SK-N-SH (cell line): Measurements from ENCODE around the gene IL15RA. TPM values are rescaled to one million over a fixed set of nuclear protein-coding genes. Genes with fewer than 3 reads are reported as not detected.

Source experiments
- CTCF ChIA-PET: fragments of 300-600, 350-600 bp; formaldehyde crosslinking; extraction: SDS; loops from one replicate; lab custom pipeline; 2021; lab: Yijun Ruan, JAX
- POLR2A ChIA-PET: fragments of 350-600 bp; sonication (Branson Sonifier 250); formaldehyde crosslinking; extraction: SDS; loops from one replicate; lab custom pipeline; 2020; ENCODE audit warnings: antibody characterized with exemption, inconsistent platforms; lab: Yijun Ruan, JAX
- DNase-seq: peaks from one replicate; pipeline ENCODE4 v3.0.0; 2012
- H2AFZ ChIP-seq: fragments of 200-600 bp; sonication (generic); 2 replicates; pipeline ENCODE4 v1.8.1; 2016; ENCODE audit warnings: antibody characterized with exemption, mild to moderate bottlenecking, low read depth
- H3F3A ChIP-seq: fragments of 200-600 bp; sonication (generic); replicated peaks from 2 replicates; pipeline ENCODE3; 2016; ENCODE audit warnings: antibody characterized with exemption, mild to moderate bottlenecking; ENCODE audit not compliant: insufficient read depth
- H3K27ac ChIP-seq, 2 experiments: fragments of 200-500 bp in 1 of 2; fragments of 200-600 bp in 1 of 2; sonication (Bioruptor generic) in 1 of 2; sonication (generic), shearing (Covaris generic) in 1 of 2; 2 replicates each; pipeline versions ENCODE4 v1.5.1 to v1.6.1; 2014 to 2016; ENCODE audit warnings: low read depth in 2 of 2, inconsistent platforms in 1 of 2, low read length in 1 of 2, mild to moderate bottlenecking in 1 of 2, mixed read lengths in 1 of 2
- H3K27me3 ChIP-seq: fragments of 200-600 bp; sonication (generic), shearing (Covaris generic); 2 replicates; pipeline ENCODE4 v1.6.1; 2016; ENCODE audit warnings: mixed run types; ENCODE audit not compliant: insufficient read depth
- H3K36me3 ChIP-seq, 2 experiments: fragments of 200-500 bp in 1 of 2; fragments of 200-600 bp in 1 of 2; sonication (Bioruptor generic) in 1 of 2; sonication (generic) in 1 of 2; replicated peaks in 1 of 2; 2 replicates each; pipeline versions ENCODE3 to v1.5.1; 2014 to 2016; ENCODE audit warnings: low read length in 1 of 2, mild to moderate bottlenecking in 1 of 2; ENCODE audit not compliant: insufficient read depth in 2 of 2, control insufficient read depth in 1 of 2
- H3K4me1 ChIP-seq, 2 experiments: fragments of 200-500 bp in 1 of 2; fragments of 200-600 bp in 1 of 2; sonication (Bioruptor generic) in 1 of 2; sonication (generic), shearing (Covaris generic) in 1 of 2; 2 replicates each; pipeline versions ENCODE4 v1.5.1 to v1.6.1; 2014 to 2016; ENCODE audit warnings: low read depth in 1 of 2, low read length in 1 of 2, mixed run types in 1 of 2; ENCODE audit not compliant: insufficient read depth in 2 of 2, control insufficient read depth in 1 of 2
- H3K4me2 ChIP-seq: fragments of 200-600 bp; sonication (generic), shearing (Covaris generic); 2 replicates; pipeline ENCODE4 v1.6.1; 2017; ENCODE audit warnings: mixed run types
- H3K4me3 ChIP-seq, 2 experiments: fragments of 200-500 bp in 1 of 2; fragments of 200-600 bp in 1 of 2; sonication (Bioruptor generic) in 1 of 2; sonication (generic), shearing (Covaris generic) in 1 of 2; 2 replicates each; pipeline versions ENCODE4 v1.5.1 to v1.8.1; 2014 to 2016; ENCODE audit warnings: low read depth in 2 of 2, inconsistent platforms in 1 of 2, low read length in 1 of 2, mild to moderate bottlenecking in 1 of 2, mixed read lengths in 1 of 2, moderate library complexity in 1 of 2
- H3K79me2 ChIP-seq: fragments of 200-600 bp; sonication (generic); 2 replicates; pipeline ENCODE4 v1.8.1; 2017; ENCODE audit warnings: mild to moderate bottlenecking; ENCODE audit not compliant: insufficient read depth
- H3K9ac ChIP-seq: fragments of 200-600 bp; sonication (generic); 2 replicates; pipeline ENCODE4 v1.6.1; 2017; ENCODE audit warnings: mixed run types
- H3K9me2 ChIP-seq: fragments of 200-600 bp; sonication (generic); 2 replicates; pipeline ENCODE4 v1.6.1; 2017; ENCODE audit warnings: mixed run types
- H3K9me3 ChIP-seq: fragments of 200-600 bp; sonication (generic); 2 replicates; pipeline ENCODE4 v1.6.1; 2017; ENCODE audit warnings: mixed run types, mild to moderate bottlenecking, moderate library complexity
- H4K20me1 ChIP-seq: fragments of 200-600 bp; sonication (generic); 2 replicates; pipeline ENCODE4 v1.6.1; 2017; ENCODE audit warnings: mild to moderate bottlenecking, mixed run types; ENCODE audit not compliant: insufficient read depth
- CHD2 ChIP-seq: fragments of 150-350 bp; IDR thresholded peaks from 2 replicates; pipeline ENCODE4 v1.6.1; 2018; ENCODE audit warnings: low read length; ENCODE audit not compliant: partially characterized antibody
- ELF1 ChIP-seq: IDR thresholded peaks from 2 replicates; pipeline ENCODE4 v1.4.0; 2012
- EP300 ChIP-seq, 2 experiments: IDR thresholded peaks; 2 replicates each; pipeline versions ENCODE4 v1.4.0 to v1.6.1; 2012; ENCODE audit warnings: borderline replicate concordance in 1 of 2, low read depth in 1 of 2, low read length in 1 of 2
- JUND ChIP-seq: IDR thresholded peaks from 2 replicates; pipeline ENCODE4 v1.4.0; 2012
- MEF2A ChIP-seq: IDR thresholded peaks from 2 replicates; pipeline ENCODE4 v1.4.0; 2012; ENCODE audit warnings: low read depth, borderline replicate concordance
- NRF1 ChIP-seq: IDR thresholded peaks from 2 replicates; pipeline ENCODE4 v1.6.1; 2012; ENCODE audit warnings: low read depth, mild to moderate bottlenecking, low read length
- POLR2AphosphoS5 ChIP-seq: IDR thresholded peaks from 2 replicates; pipeline ENCODE4 v1.6.1; 2012; ENCODE audit warnings: low read depth, low read length
- RCOR1 ChIP-seq: fragments of 150-350 bp; IDR thresholded peaks from 2 replicates; pipeline ENCODE4 v1.6.1; 2017; ENCODE audit warnings: antibody characterized with exemption, low read length
- RFX5 ChIP-seq: IDR thresholded peaks from 2 replicates; pipeline ENCODE4 v1.6.1; 2012; ENCODE audit warnings: mild to moderate bottlenecking, improper control_type of control experiment, low read length
- TEAD4 ChIP-seq: IDR thresholded peaks from 2 replicates; pipeline ENCODE4 v1.4.0; 2012; ENCODE audit warnings: mild to moderate bottlenecking, borderline replicate concordance; ENCODE audit not compliant: insufficient read depth
- WGBS: methylation state at CpG from one replicate; pipeline ENCODE4 v1.1.6; 2017; ENCODE audit warnings: low lambda C conversion rate; 5-methylcytosine and 5-hydroxymethylcytosine counted together
- polyA plus RNA-seq, 3 experiments: library from polyadenylated mRNA; depleted of rRNA; stranded (reverse); fragments of >200 nt; gene quantifications; 2 replicates each; pipeline ENCODE4 v1.2.3, GENCODE V29; 2012
- TF ChIP-seq, protein P1 (sequence below): IDR thresholded peaks from 2 replicates; pipeline ENCODE4 v1.6.1; 2012; ENCODE audit warnings: mild to moderate bottlenecking, low read depth, low read length, moderate library complexity
- TF ChIP-seq, protein P2 (sequence below): fragments of 150-350 bp; IDR thresholded peaks from 2 replicates; pipeline ENCODE4 v1.6.1; 2017; ENCODE audit warnings: antibody characterized with exemption, low read length, low read depth, borderline replicate concordance
- TF ChIP-seq, protein P3 (sequence below): fragments of 150-350 bp; IDR thresholded peaks from 2 replicates; pipeline ENCODE4 v1.6.1; 2016; ENCODE audit warnings: mild to moderate bottlenecking, low read depth, low read length
- TF ChIP-seq, protein P4 (sequence below): IDR thresholded peaks from 2 replicates; pipeline ENCODE4 v1.4.0; 2012; ENCODE audit warnings: low read depth

The IL15RA gene
- polyA plus RNA-seq, 1 of the 3 experiments (the other 2 are of a cell fraction), result 2.1 TPM

DNA sequence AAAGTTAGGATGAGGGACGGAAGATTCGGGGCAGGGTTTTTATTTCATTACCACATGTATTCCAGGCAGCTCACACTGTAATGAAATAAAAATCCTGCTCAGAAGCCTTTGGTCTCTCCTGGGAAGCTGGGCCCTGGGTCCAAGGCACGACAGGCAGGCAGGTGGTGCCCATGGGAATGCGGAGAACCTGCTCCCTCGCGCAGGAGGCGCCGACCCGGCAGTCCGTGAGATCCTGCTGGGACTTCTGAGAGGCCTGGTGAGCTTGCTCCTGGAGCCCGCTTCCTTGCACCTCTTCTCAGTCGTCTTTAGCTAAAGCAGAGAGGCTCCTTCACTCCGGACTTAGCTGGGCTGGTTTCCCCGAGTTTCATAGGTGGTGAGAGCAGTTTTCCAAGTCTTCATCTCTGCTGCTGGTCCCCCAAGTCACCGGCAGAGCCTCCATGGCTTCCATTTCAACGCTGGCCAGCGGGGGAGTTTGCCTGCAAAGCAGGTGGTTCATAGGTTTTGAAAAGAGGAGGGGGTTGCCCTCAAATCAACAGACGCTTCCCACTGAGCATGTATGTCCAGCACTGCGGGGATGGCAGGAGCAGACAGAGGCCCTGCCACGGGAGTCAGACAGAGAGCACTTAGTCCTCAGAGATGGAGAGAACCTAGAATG is 24.5 kb downstream of the IL15RA start:
- no peaks in the 10 kb centered on the region for H4K20me1 ChIP-seq
- H3K9me3 ChIP-seq, result no peaks in the 10 kb centered on the region
- no peak for TF ChIP-seq TEAD4
- POLR2A ChIA-PET, result no interaction called here
- no peaks in the 10 kb centered on the region for H3K36me3 ChIP-seq
- no peak overlapping the region for H3K4me2 ChIP-seq
- no peak overlapping the region for H3K9ac ChIP-seq
- CTCF ChIA-PET, result interaction anchor here (1.9 kb wide), 1 partner anchor 134 kb away, joined by 6 read pairs; no protein-coding TSS in a partner anchor
- no peaks in the 10 kb centered on the region for H3K79me2 ChIP-seq
- WGBS, result 87% methylated on average over 12 of the region's 20 CpGs
- H3K9me2 ChIP-seq, result no peaks in the 10 kb centered on the region
- H3K4me3 ChIP-seq, result no peak overlapping the region
- H2AFZ ChIP-seq, result no peak overlapping the region
- DNase-seq, result no peak
- H3F3A ChIP-seq, result no peaks in the 10 kb centered on the region
- no peaks in the 10 kb centered on the region for H3K27me3 ChIP-seq
- H3K27ac ChIP-seq, result no peak overlapping the region
- peaks cover 0 to 3% of the 10 kb centered on the region in 2 experiments; a peak in 1 of 4 replicates for H3K4me1 ChIP-seq

DNA sequence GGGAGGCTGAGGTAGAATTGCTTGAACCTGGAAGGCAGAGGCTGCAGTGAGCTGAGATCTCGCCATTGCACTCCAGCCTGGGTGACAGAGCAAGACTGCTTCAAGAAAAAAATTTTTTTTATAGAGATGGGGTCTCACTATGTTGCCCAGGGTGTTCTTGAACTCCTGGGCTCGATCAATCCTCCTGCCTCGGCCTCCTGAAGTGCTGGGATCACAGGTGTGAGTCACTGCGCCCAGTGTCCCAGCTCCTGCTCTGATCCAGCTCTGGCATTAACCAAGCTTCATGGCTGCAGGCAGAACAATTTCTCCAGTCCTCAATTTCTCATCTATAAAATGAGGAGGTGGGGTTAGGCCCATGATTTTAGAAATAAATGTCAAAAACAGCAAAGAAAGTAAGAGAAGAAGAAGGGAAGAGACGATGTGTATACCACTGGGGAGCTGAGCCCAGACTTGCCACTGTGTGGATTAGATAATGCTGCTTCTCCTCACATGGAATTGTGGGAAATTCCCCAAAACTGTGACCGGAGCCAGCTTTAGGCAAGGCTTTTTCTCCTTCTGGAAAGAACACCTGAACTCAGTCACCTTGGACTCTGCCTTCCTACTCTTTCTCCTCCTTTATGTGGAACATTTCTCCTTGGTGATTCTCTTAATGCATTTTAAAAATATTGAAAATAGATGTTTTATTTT is 25.5 kb downstream of the IL15RA start:
- Histone ChIP-seq H3F3A (no peaks in the 10 kb centered on the region), H3K27me3 (no peaks in the 10 kb centered on the region), H4K20me1 (no peaks in the 10 kb centered on the region), H3K27ac (no peak overlapping the region), H3K4me3 (no peak overlapping the region), H3K9me2 (no peaks in the 10 kb centered on the region), H3K9me3 (no peaks in the 10 kb centered on the region), H3K79me2 (no peaks in the 10 kb centered on the region), H3K36me3 (no peaks in the 10 kb centered on the region), H3K9ac (no peak overlapping the region), H3K4me2 (no peak overlapping the region), H2AFZ (no peak overlapping the region), H3K4me1 (peaks cover 0 to 3% of the 10 kb centered on the region in 2 experiments; a peak in 1 of 4 replicates)
- DNase-seq, result no peak
- POLR2A ChIA-PET, result no interaction called here
- TF ChIP-seq, protein P1, sequence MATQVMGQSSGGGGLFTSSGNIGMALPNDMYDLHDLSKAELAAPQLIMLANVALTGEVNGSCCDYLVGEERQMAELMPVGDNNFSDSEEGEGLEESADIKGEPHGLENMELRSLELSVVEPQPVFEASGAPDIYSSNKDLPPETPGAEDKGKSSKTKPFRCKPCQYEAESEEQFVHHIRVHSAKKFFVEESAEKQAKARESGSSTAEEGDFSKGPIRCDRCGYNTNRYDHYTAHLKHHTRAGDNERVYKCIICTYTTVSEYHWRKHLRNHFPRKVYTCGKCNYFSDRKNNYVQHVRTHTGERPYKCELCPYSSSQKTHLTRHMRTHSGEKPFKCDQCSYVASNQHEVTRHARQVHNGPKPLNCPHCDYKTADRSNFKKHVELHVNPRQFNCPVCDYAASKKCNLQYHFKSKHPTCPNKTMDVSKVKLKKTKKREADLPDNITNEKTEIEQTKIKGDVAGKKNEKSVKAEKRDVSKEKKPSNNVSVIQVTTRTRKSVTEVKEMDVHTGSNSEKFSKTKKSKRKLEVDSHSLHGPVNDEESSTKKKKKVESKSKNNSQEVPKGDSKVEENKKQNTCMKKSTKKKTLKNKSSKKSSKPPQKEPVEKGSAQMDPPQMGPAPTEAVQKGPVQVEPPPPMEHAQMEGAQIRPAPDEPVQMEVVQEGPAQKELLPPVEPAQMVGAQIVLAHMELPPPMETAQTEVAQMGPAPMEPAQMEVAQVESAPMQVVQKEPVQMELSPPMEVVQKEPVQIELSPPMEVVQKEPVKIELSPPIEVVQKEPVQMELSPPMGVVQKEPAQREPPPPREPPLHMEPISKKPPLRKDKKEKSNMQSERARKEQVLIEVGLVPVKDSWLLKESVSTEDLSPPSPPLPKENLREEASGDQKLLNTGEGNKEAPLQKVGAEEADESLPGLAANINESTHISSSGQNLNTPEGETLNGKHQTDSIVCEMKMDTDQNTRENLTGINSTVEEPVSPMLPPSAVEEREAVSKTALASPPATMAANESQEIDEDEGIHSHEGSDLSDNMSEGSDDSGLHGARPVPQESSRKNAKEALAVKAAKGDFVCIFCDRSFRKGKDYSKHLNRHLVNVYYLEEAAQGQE, result no peak
- no peak for TF ChIP-seq RFX5
- WGBS, result 89% methylated on average over 6 of the region's 6 CpGs
- CTCF ChIA-PET, result interaction anchor here (1.9 kb wide), 1 partner anchor 135 kb away, joined by 6 read pairs; no protein-coding TSS in a partner anchor

DNA sequence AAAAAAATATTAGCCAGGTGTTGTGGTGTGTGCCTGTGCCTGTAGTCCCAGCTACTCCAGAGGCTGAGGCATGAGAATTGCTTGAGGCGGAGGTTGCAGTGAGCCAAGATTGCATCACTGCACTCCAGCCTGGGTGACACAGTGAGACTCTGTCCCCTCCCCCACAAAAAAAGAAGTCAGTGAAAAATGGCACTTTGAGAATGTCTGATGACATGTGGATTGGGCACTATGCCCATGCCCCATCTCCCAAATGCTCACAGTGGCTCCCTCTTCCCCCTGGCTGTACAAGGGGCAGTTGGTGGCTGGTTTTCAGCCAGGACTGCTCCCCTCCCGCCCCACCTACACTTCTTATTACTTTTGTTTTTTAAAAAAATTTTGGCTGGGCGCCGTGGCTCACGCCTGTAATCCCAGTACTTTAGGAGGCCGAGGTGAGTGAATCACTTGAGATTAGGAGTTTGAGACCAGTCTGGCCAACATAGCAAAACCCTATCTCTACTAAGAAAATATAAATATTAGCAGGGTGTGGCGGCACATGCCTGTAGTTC is 26.1 kb downstream of the IL15RA start:
- no peaks in the 10 kb centered on the region for H3K27me3 ChIP-seq
- 95% methylated on average over 7 of the region's 7 CpGs for WGBS
- no peaks in the 10 kb centered on the region for H4K20me1 ChIP-seq
- peaks cover 0 to 3% of the 10 kb centered on the region in 2 experiments; a peak in 2 of 4 replicates for H3K4me1 ChIP-seq
- H3K36me3 ChIP-seq, result no peaks in the 10 kb centered on the region
- POLR2A ChIA-PET, result no interaction called here
- H3K9me2 ChIP-seq, result no peaks in the 10 kb centered on the region
- DNase-seq, result no peak
- H2AFZ ChIP-seq, result no peak overlapping the region
- no peak overlapping the region for H3K4me2 ChIP-seq
- CTCF ChIA-PET, result interaction anchor here (2.1 kb wide), 1 partner anchor 135 kb away, joined by 7 read pairs; no protein-coding TSS in a partner anchor
- no peak overlapping the region for H3K9ac ChIP-seq
- no peak overlapping the region for H3K4me3 ChIP-seq
- no peak overlapping the region for H3K27ac ChIP-seq
- H3F3A ChIP-seq, result peaks cover under 1% of the 10 kb centered on the region
- H3K79me2 ChIP-seq, result no peaks in the 10 kb centered on the region
- no peaks in the 10 kb centered on the region for H3K9me3 ChIP-seq
- TF ChIP-seq MEF2A (no peak), EP300 (IDR thresholded peaks at IDR 0.05; ENCODE audit: borderline replicate concordance in 1 of 2, low read depth in 1 of 2, low read length in 1 of 2) (no peak), RCOR1 (no peak), NRF1 (no peak), ELF1 (no peak), POLR2AphosphoS5 (no peak), JUND (no peak), CHD2 (no peak)
- TF ChIP-seq, protein P2, sequence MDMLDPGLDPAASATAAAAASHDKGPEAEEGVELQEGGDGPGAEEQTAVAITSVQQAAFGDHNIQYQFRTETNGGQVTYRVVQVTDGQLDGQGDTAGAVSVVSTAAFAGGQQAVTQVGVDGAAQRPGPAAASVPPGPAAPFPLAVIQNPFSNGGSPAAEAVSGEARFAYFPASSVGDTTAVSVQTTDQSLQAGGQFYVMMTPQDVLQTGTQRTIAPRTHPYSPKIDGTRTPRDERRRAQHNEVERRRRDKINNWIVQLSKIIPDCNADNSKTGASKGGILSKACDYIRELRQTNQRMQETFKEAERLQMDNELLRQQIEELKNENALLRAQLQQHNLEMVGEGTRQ, result no peak
- TF ChIP-seq, protein P3, sequence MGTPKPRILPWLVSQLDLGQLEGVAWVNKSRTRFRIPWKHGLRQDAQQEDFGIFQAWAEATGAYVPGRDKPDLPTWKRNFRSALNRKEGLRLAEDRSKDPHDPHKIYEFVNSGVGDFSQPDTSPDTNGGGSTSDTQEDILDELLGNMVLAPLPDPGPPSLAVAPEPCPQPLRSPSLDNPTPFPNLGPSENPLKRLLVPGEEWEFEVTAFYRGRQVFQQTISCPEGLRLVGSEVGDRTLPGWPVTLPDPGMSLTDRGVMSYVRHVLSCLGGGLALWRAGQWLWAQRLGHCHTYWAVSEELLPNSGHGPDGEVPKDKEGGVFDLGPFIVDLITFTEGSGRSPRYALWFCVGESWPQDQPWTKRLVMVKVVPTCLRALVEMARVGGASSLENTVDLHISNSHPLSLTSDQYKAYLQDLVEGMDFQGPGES, result no peak
- TF ChIP-seq, protein P4, sequence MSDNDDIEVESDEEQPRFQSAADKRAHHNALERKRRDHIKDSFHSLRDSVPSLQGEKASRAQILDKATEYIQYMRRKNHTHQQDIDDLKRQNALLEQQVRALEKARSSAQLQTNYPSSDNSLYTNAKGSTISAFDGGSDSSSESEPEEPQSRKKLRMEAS, result no peak
